ENCODE measurements around the gene FAP.

FAP gene

DNA sequence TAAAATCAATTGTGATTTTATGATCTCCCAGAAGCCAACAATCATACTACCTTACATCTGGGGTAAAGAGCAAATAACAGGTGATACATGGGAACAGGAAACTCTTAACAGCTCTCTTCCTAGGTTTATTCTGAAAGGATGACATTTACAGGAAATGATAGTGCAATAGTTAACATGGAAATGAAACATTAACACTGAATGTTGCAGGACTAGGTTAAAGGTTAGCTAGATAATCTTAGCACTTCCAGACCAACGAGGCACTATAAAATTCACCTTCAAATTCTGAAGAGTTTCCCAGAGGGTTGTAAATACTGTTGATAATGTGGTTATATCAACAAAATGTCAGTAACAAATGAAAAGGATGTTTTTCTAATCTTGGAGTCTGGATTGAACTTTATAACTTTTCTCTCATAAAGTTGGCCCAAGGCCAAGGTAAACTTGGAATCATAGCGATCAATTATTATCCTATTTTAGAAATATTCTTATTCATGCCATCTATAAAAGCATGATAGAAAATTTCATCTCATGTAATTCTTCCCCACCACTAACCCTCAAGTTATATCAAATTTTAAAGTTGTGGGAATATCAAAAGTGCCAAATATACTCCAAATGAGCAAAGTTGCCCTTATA is 58.3 kb downstream of the FAP start:
- no peak for DNase-seq (ENCODE audit: low spot score)

DNA sequence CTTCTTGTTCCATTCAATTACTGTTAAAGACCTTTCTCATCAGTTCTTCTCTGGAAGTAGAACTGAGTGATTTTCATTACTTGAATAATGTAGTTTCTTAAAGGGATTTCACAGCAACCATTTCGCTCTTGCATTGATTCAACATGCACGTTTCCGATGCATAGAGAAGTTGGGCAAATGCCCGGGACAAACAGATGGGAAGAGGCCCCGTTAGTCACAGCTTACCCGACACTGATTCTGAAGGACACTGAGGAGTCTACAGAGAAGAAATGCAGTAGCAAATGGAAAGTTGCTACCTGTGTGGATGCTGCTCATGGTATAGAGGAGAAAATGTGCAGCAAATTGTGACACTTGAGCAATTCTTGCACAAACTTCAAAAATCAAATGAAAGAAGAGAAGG is 58.9 kb downstream of the FAP start:
- DNase-seq (ENCODE audit: low spot score) = no peak

DNA sequence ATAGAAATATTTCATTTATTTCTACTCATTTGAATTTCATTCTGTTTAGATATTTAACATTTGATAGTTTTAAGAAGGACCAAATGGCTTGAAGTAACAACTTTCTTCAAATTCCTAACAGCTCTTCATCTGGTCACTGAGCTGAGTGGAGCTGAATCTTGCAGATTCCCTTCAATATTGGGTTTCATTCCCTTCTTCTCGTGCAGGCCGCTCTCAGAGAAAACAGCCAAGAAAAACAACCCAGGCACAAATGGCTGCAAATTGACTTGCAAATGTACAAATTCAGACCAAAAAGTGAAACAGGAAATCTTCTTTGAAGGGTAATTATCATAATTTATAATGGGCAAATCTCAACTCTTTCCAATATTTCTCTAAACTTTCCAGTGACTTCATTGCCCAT is 60.9 kb downstream of the FAP start:
- no peak for DNase-seq (ENCODE audit: low spot score)

DNA sequence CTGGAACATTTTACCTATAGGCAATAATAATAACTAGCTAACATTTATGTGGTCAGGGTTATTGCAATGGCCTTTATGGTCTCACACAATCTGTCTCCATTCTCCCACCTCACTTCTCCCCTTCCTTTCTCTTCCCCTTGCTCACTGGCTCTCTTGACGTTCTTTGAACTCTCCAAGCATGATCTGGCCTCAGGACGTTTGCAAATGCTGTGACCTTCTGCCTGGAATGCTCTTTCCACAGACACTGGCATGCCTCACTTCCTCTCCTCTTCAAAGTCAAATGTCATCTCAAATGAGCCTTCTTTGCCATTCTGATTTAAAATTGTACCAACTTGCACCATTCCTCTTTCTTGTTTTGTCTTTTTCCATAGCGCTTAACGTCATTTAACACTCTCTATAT is 65.9 kb downstream of the FAP start:
- DNase-seq (ENCODE audit: low spot score) = no peak

DNA sequence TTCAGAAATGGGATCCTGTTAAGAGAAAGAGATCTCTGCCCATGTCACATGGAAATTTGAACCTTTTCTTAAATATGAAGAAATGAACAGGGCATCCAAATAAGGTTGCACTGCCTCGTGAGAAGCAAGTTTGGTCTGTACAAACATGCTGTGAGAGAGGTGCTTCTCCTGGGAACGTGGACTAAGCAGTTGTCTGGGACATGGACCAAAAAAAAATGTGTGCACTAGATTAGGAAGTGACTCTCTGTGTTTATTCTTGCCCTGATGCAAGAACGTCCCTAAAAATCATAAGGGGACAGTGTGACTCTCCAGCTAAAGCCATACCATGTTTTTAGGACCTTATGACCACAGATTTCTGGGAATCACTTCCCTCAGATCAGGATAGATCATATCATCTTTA is 67.5 kb downstream of the FAP start:
- no peak for DNase-seq (ENCODE audit: low spot score)

DNA sequence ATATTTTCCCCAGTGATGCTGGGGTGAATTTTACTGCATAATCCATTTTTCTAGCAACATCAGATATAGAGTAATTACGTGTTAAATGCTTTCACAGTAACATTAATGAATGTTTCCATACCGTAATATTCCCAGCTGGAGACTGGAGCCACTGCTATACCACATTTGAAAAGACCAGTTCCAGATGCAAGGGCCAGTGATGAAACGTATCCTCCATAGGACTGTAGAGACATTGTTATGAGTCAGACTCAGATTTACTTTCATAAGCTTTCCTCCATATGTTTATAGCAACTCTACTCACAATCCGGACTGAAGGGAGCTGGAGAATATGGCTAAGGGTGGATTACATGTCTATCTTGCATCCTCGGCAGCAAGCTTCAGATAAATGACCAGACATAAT is 68.5 kb downstream of the FAP start:
- DNase-seq (ENCODE audit: low spot score) = no peak

DNA sequence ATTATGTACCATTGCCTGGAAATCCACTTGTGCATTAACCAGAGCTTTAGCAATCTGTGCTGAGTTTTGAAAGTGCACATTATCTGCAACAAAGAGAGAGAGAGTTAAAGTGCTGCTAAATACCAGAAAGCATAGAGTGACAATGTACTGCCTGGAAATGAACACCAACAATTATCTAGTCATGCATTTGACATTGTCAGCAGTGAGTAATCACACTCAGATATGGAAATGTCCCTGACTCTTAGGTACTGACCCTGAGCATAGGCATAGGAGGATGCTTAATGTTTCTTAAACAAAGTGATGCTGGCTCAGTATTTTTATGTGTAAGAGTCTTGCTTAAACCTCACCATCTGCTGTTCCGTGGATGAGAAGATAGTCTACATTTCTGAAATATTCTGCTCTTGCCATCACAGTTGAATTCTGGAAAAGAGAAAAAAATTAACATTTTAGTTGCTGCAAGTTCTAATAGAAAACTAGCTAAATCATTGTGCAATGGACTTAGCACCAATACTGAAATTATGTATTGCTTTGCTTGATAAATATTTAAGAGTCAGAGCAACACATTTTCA is 70.4 kb downstream of the FAP start:
- no peak for DNase-seq (ENCODE audit: low spot score)

DNA sequence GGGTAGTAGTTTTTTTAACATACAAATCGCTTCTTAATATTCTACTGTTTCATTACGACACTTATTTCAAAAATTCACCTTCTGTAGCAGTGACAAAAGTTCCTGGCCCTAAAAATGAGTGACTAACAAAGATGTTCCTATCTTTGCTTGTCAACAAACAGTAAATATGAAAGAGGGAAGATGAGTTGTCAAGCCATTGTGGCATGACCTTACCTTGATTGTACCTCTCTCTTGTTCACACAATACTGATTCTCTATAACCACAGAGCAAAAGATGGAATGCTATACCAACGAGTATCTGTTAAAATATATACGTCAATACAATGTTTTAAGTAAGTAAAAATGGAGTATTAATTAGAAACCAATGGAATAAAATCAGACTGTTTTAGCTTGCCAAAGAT is 76.5 kb downstream of the FAP start:
- DNase-seq (ENCODE audit: low spot score) = no peak

DNA sequence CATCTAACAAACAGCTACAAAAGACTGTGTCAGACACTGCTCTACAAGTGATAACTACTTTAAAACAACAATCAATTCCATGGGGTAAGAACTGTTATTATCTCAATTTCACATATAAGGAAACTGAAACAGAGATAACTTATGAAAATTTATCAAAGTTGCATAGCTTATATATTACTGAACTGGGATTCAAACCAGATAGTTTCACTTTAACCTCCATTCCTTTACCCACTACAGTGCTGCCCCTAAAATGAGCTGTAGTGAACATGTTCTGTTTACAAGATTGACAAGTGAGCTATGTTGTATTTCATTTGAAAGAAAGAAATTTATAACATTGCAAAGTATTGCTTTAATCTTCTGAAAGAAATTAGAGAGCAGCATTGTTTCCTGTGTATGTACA is 77.1 kb downstream of the FAP start:
- no peak for DNase-seq (ENCODE audit: low spot score)

DNA sequence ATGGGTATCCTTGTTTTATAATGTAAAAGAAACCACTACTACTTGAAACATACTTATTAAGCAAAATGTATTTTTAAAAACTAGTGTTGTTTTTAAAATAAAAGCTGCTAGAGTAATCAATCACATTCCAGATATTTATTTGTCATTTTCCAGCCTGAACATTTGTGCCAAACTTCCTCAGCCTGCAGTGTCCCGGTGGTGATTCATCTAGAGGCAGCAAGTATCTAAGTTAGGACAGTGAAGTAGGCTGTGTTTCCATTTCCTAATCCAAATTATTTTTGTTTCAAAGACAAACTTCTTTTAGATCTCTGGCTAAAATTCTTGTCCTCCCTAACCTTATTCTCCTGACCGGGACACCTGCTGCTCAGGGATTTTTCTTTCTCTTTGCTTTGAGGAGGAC is 78.4 kb downstream of the FAP start:
- DNase-seq (ENCODE audit: low spot score) = peak; percentile 51

DNA sequence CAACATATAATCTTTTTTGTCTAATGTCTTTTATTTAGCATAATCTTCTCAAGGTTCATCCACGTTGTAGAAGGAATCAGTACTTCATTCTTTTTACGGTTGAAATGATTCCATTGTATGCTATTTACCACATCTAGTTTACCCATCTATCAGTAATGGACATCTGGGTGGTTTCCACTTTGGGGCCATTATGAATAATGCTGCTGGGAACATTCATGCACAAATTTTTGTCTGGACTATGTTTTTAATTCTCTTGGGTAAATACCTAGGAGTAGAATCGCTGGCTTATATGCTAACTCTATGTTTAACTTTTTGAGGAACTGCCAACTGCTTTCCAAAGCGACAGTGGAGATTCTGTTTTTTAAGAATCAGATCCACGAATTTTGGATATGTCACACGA is 83.8 kb downstream of the FAP start:
- DNase-seq (ENCODE audit: low spot score) = no peak

DNA sequence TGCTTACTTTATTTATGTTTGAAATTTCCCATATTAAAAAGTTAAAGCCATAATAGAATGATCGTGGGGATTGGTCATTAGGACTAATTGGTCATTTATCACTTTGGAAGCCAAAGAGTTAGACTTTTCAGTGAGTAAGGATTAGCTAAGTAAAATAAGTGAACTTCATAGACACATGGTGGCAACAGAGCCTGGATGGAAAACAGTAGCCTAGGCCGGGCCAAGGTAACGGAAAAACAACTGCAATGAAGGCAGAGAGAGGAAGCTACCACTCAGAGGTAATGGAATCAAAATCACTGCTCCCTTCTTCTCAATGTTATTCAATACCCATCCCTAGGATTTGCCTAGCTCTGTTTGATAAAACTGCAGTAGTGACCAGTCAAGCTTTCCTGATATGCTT is 87.1 kb downstream of the FAP start:
- no peak for DNase-seq (ENCODE audit: low spot score)

DNA sequence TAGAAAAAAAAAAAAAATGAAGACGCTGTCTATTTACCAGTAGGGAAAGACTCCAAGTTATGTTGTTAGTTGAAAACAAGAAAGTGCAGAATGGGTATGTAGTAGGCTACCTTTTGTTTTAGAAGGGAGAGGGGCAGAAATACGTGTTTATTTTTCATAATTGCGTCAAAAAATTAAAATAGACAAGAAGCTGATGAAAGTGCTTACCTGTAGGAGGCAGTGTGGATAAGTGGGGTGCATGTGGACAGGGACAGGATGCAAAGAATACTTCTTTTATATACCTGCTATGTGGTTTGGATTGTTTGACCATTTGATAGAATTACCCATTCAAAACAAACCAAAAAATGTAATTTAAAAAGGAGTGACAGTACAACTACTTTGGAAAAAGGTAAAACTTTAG is 88.2 kb downstream of the FAP start:
- DNase-seq (ENCODE audit: low spot score) = no peak

DNA sequence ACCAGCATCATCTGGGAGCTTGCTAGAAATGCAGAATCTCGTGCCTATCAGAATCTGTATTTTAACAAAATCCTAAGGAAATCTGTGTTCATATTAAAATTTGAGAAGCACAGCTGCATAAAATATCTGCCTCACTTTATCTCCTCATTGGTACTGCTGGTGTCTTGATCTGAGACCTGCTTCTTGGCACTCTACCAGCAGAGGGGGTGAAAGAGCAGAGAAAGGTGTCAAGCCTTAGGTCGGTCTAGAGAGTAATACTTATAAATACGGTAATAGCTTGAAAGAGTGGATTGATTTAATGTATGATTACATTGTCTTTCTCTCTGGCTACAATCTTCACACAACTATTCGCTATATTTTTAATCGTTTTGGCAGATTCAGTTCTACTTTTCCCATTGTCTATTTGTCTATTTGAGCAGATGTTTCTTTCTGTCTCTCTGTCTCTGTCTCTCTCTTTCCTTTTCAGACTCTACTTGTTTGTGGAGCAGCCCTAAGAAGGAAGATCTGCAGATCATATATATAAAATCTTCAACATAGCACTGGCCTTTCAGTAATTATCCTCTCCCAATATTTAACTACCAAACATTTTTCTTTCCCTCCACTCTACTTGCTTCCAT is 89.5 kb downstream of the FAP start:
- peak; percentile 24 for DNase-seq (ENCODE audit: low spot score)

DNA sequence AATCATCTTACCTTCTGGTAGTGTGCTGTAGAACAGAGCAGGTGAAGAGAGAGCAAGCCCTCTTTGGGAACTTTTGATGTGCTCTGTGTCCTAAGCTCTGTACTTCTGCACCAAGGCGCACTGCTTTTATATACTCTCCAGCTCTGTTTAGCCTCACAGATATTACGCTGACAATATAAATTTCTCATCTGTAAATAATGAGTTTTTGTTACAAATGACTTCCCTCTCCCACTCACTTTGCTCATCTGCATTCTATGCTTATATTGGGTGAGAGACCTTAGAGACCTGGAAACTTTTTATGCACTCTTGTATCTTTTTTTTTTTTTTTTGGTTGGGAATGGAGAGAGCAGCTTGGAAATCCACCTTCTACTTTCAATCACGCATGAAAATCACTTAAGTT is 91.1 kb downstream of the FAP start, which contains the start of gene GCG:
TSS of gene GCG (minus strand) at position 101 of the 400 bp plus-strand sequence. CDS start 3,069 bp downstream, outside the sequence.
- no peak for DNase-seq (ENCODE audit: low spot score)

DNA sequence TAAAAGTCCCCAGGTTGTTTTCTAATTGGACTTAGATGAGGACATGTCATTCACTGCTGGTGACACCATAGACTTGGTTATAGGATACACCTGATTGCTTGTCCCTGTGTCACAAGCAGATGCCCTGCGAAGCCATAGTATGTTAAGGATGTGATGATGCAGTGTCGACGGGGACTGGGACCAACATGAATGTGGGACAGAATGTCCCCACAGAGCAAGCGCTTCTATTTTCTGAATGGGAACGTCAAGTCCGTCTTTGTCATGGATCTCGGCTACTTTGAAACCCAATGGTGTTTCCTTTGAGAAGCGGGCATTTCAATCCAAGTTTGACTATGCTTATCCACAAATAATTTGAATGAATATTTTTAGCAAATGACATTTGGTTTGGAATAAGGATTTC is 93.3 kb downstream of the FAP start:
- DNase-seq (ENCODE audit: low spot score) = no peak

DNA sequence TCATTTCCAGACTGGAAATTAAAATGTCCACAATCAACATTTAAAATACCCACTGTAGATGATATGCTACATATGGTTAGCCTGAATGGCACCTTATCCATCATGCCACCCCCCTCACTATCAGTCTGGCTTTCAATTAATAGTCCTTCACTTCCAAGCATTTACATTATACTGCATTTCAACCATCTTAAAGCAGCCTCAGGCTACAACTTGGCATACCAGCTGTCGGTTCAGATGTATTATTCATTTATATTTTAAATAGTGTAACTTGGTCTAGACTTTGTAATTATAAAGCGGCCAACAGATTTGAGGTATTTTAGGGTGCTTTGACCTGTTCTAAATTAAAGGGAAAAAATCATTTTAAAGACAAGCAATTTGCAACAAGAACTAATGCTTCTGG is 93.8 kb downstream of the FAP start:
- no peak for DNase-seq (ENCODE audit: low spot score)

DNA sequence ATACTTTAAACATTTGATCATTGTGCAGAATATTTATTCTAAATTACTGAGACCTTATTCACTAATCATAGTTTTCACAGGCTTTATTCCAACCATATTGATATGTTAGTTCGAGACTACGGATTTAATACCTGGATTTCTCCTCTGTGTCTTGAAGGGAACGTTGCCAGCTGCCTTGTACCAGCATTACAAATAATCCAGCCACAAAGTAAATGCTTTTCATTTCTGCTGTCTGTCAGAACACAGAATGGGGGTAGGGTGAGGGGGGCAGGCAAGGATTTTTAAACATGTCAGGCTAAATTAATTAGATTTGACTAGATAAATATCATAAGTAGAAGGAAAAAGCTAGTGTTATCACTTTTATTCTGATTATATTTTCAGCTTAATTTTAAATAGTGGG is 94.3 kb downstream of the FAP start:
- no peak for DNase-seq (ENCODE audit: low spot score)

DNA sequence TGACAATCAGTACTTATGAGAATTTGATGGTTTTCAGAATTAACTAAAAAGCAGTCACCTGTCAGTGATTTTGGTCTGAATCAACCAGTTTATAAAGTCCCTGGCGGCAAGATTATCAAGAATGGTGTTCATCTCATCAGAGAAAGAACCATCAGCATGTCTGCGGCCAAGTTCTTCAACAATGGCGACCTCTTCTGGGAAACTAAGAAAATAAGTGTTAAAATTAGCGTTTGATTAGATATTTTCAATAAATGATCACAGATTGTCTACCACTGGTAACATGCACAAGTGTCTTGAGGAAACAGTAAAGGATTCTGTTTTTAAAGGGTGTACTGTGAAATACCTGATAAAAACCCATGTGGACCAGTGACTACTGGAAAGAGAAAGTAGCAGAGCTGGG is 99.3 kb downstream of the FAP start:
- no peak for DNase-seq (ENCODE audit: low spot score)

DNA sequence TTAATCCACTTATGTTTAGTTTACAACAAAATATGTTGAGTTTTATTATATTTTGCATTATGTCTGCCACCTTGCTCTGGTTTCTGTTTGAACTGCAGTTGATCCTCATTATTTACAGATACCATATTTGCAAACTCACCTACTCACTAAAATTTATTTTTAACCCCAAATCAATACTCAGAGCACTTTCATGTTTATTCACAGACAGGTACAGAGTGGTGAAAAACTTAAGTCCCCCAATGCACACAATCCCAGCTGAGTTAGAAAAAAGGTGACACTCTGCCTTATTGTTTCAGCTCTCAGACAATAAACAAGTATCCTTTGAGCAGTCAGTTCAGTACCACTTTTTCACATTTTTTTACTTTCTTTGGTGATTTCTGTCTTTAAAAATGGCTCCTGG is 104.9 kb downstream of the FAP start:
- DNase-seq (ENCODE audit: low spot score) = no peak

DNA sequence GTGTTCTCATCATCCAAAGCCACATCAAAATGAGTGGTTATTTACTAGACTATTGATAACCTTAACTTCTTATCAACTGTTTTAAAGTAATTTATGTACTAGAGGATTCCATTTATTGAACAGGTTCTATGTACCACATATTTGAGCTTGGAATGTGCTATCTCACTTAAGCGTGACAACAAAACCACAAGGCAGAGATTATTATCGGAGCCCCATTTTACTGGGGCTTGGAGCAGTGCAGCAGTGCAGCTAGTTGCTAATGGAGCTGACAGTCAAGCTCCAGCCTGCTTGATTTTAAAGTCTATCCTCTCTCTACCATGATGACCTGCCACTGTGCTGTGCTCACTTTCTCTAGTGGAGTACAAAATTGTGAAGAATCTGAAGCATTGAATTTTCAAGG is 115.8 kb downstream of the FAP start:
- DNase-seq (ENCODE audit: low spot score) = no peak

DNA sequence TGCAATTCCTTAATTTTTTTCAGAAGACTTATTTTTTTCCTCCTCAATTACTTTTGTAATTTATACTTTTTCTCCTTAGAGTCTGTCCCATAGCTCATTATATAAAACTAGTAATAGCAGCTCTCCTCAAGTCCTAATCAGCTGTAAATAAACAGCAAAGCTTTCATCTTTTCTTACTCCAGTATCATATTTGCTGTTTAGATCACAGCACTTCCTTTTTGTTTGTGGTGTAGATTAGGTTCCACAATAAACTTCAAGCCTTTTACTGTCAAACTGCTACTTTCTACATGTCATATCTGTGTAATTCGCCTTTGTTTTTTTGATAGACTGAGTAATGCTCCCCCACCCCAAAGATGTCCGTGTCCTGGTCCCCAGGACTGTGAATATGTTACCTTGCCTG is 116.7 kb downstream of the FAP start:
- no peak for DNase-seq (ENCODE audit: low spot score)

DNA sequence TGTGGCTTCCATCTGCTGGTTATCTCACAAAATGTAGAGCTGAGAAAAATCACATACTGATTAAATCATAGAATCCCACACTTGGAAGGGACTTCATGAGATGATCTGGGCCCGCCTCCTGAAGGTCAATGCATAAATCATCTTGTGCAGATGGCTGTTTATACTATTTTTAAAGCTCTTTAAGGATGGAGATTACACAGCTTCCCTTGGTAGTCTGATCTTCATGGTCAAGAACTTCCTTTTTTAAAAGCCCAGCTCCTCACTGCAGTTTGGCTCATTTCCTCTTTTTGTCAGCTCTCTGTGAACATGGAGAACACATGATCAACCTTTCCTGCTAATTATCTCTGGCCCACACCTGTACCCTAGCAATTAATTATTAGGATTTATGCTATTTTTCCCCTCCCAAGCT is 117.1 kb downstream of the FAP start:
- no peak for DNase-seq (ENCODE audit: low spot score)

DNA sequence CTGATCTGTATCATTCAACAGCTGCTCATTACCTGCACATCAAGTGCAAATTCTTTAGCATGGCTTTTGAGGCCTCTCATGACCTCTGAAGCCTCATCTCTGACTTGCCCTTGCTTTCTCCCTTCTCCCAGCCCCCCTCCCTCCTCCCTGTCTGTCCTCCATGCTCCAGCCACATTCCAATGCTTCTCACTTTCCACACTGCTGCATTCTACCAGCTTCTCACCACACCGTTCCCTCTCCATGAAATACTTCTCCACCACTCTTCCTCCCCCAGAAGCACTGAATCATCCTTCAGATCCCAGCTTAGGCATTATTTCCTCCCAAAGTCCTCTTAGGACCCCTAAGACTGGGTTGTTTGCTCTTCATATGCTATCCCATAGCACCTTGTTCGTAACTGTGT is 118.1 kb downstream of the FAP start:
- peak; percentile 24 for DNase-seq (ENCODE audit: low spot score)

All from AG20443 (cell line).